ENCODE data around the gene PPP1R9B. TPM values are rescaled to one million over a fixed set of nuclear protein-coding genes. Genes with fewer than 3 reads are reported as not detected.
A peak's percentile ranks its signal among the peaks of the same experiment; 100 is the strongest.

Gene PPP1R9B
- total RNA-seq, 1 experiment from 2014 or later = 23.0 TPM

GRCh38 chr17:50144355-50144754 is 6.1 kb downstream of the PPP1R9B start:
- Histone ChIP-seq H3K4me1 (ENCODE audit: insufficient read depth, low read length) (no peaks in the 10 kb centered on the region; the same call in 1 of the 2 replicates), H3K18ac (ENCODE audit: insufficient read length, low read depth, low read length) (no peak overlapping the region), H3T11ph (ENCODE audit: low read length) (no peak overlapping the region), H3K9ac (ENCODE audit: extremely low read depth, insufficient read length, low read length) (no peak overlapping the region), H3K4ac (ENCODE audit: low read depth, low read length) (no peak overlapping the region), H3K9me3 (ENCODE audit: control insufficient read depth, low read depth, low read length) (no peaks in the 10 kb centered on the region), H2AK5ac (ENCODE audit: insufficient read length, low read length) (no peak overlapping the region), H3K4me2 (ENCODE audit: insufficient read depth, insufficient read length, low read length) (no peak overlapping the region), H2BK12ac (ENCODE audit: insufficient read length, low read depth, low read length) (no peak overlapping the region), H4K5ac (ENCODE audit: insufficient read length, low read depth, low read length) (no peak overlapping the region), H2AFZ (ENCODE audit: low read length) (no peak overlapping the region), H3K79me2 (ENCODE audit: insufficient read depth, low read length) (no peaks in the 10 kb centered on the region), H2BK20ac (ENCODE audit: low read depth, low read length, poor library complexity, severe bottlenecking) (no peak overlapping the region), H4K20me1 (ENCODE audit: control insufficient read depth, insufficient read depth, insufficient read length) (peaks cover 1% of the 10 kb centered on the region), H2BK5ac (ENCODE audit: insufficient read length, low read length) (no peak overlapping the region), H3K23me2 (ENCODE audit: insufficient read length, low read depth, low read length, poor library complexity, severe bottlenecking) (peaks cover 11% of the 10 kb centered on the region), H2BK120ac (ENCODE audit: low read depth, low read length, poor library complexity, severe bottlenecking) (no peak overlapping the region), H3K27me3 (ENCODE audit: insufficient read depth, low read length) (no peaks in the 10 kb centered on the region; the same call in 1 of the 2 replicates), H3K27ac (ENCODE audit: insufficient read length, low read depth, low read length) (no peak overlapping the region), H4K8ac (replicated peaks; ENCODE audit: insufficient read length, low read depth, low read length) (no peak overlapping the region), H3K56ac (ENCODE audit: insufficient read length, low read depth, low read length) (no peak overlapping the region), H3K79me1 (ENCODE audit: insufficient read depth, low read depth, low read length, poor library complexity, severe bottlenecking) (no peaks in the 10 kb centered on the region), H2BK15ac (ENCODE audit: low read depth, low read length) (no peak overlapping the region), H3K23ac (ENCODE audit: insufficient read length, low read depth, low read length) (no peak overlapping the region), H3K14ac (ENCODE audit: insufficient read depth, low read length) (no peak overlapping the region), H4K91ac (ENCODE audit: insufficient read length, low read depth, low read length) (no peak overlapping the region)
- H3K9me3 Mint-ChIP-seq = no peaks in the 10 kb centered on the region
- no peak overlapping the region for H3K4me3 Mint-ChIP-seq
- WGBS (ENCODE audit: extremely low coverage, insufficient read length, low lambda C conversion rate) = no CpG with 5 or more reads among the region's 6 CpGs
- H3K27me3 Mint-ChIP-seq (ENCODE audit: low read depth) = peaks cover 9% of the 10 kb centered on the region
- H3K36me3 Mint-ChIP-seq (ENCODE audit: insufficient read depth in 1 of 3, low read depth in 3 of 3) = peaks cover 19 to 58% (median 47%) of the 10 kb centered on the region in 3 experiments; a peak in 6 of 7 replicates
- TF ChIP-seq CTCF (conservative IDR thresholded peaks at IDR 0.05) = no peak
- no peak for DNase-seq
- peak overlapping the region in 1 of 3 experiments; percentile 70; a peak in 1 of 7 replicates for H3K27ac Mint-ChIP-seq
- peaks cover 30 to 50% of the 10 kb centered on the region in 2 experiments for H3K4me1 Mint-ChIP-seq
